GM18858 (cell line): ENCODE measurements around the gene EML1.

Experiments
- ATAC-seq: cut with Tn5 transposase; IDR thresholded peaks from one replicate; pipeline ENCODE4 v1.9.1; 2021; ENCODE audit not compliant: unreplicated experiment

EML1 gene

GRCh38 chr14:99802301-99803105 lies 9.3 kb downstream of the EML1 start:
- ATAC-seq: no peak

DNA sequence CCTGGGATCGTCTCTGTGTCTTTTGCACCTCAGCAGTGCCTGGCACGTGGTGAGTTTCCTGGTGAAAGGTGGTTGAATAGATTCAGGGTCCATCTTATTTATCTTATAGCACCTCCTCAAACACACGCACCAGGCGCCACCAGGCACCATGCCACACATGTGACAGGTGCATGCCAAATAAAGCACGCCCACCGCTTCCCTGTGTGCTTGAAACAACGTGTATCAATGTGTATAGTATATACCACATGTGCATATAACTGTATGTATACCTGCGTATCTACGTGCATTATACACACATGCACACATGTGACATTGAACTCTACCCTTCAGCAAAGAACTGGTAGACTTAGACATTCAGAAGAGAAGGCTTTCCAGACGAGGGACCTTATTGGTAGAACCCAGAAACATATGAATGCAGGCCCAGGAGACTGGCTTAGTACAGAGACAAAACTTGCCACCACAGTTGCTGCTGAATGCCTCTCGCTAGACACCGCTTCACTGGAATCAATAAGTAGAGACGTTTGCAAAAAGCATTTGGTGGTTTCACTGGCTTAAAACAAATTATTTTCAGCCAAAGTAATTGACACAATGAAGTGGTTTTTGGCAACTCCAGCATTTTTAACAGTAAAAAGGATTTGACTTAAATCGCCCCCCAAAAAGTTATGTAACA lies 10.0 kb downstream of the EML1 start:
- ATAC-seq: no peak

DNA sequence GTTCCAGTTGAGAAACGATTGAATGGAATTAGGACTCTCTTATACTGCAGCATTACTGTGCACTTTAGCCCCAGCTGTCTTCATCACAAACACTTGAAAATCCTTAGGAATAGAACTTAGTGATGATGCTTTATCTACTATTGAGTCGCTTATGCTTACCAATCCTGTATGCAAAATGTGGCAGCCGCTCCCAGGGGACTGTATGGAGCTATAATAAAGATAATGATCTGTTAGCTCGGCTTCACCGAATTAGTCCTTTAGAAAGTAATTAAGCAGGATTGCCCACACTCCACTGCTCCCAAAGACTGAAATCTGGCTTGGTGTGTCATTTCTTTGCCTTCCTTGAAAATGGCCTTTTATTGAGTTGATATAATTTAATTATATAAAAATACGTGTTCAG lies 10.6 kb downstream of the EML1 start:
- no peak for ATAC-seq

DNA sequence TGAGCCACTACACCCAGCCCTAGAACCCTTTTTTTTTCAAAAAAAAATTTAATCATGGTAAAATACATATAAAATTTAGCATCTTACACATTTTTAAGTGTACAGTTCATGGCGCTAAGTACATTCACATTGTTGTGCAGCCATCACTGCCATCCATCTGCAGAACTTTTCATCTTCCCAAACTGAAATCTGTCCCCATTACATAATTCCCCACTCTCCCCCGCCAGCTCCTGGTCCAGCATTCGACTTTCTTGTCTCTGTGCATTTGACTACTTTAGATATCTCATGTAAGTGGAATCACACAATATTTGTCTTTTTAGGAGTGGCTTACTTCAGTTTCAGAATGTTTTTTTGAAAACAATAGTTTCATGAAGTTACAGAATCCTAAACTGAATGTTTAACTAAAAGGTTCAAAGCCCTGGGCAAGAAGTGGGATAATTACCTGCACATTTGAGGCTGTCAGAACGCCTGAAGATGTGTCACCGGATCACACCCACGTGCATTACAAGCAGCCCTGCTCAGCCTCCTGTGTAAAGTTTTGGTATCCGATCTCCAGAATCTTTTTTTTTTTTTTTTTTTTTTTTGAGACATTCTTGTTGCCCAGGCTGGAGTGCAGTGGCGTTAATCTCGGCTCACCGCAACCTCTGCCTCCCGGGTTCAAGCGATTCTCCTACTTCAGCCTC lies 12.7 kb downstream of the EML1 start:
- ATAC-seq: no peak

GRCh38 chr14:99806836-99807235 lies 13.6 kb downstream of the EML1 start:
- ATAC-seq: no peak

- ATAC-seq: no peak
Measured at GRCh38 chr14:99807413-99808153, 14.4 kb downstream of the EML1 start.

DNA sequence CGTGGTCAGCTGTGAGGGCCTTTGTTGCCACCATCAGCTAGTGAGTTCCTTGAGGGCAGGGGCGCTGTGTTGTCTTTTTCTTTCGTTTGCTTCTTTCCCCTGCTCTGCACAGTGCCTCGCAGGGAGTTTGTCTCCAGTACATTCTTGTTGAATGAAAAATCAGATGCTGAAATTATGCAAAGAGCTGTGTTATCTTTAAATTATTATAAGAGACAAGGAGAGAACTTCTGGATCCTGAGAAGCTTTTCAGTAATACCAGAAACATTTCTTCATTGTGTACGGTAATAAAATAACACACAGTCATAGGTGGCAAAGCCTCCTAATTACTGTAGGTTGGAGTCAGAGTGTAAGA lies 14.9 kb downstream of the EML1 start:
- no peak for ATAC-seq

DNA sequence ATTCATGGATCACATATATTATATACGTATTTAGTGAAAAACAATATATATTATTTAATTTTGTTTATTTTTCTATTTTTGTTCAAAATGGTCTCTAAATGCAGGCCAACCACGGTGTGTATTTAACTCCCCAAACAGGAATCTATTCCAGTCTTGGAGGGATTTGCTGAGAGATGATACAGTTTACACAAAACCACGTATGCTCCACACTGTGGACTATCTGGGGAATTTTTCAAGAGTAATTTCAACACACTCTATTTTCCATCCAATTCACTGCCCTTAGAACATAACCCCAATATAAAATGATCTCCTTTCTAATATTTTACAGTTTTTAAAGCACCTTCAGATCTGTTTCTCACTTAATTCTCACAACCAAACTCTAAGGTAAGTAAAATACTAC lies 15.3 kb downstream of the EML1 start:
- ATAC-seq: no peak

DNA sequence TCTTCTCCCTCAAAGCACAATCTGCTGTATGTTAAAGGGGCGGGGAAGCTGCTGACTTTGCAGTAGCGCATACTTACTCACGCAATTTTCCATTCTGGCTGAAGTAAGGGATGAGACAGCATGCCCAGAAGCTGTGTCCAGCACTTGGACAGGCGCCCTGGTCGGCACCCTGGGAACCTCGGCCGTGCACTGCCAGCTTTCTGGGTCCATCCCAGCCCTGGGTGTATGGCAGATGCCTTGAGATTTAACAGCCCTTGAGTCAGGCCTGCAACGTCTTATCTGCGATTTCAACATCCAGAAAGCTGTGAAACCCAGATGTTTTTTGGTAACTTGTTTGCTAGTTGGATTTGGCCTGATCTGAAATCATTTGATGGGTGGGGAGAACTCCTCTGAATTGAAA lies 16.1 kb downstream of the EML1 start:
- ATAC-seq: no peak

DNA sequence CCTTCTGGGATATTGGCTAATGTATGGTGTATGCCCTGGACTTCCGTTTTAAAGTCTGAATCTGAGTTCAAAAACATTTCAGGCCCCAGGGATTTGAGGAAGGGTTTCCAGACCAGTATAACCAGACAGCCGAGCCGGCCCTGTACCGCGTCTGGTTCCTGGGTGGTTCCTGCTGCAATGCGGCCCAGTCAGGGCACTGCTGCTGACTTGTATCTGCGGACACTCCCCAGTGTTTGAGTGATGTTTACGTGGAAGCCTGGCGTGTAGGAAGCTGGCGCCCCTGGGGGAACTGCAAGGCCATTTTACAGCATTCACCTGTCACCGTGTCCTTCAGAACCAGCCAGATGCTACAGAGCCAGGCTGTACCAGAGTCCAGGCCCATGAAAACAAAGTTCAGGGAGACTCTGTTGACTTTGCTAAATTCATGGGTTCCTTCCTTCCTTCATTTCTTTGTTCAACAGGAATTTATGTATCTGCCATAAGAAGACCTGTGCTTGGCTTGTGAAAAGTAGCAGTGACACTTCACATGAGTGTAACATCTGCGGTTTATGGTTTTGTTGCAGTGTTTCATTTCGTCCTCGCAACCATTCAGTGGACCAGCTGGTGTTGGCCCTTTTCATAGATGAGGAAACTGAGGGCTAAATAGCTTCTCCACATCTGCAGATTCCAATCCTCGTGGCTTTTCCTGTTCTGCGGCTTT lies 16.8 kb downstream of the EML1 start:
- ATAC-seq: no peak

DNA sequence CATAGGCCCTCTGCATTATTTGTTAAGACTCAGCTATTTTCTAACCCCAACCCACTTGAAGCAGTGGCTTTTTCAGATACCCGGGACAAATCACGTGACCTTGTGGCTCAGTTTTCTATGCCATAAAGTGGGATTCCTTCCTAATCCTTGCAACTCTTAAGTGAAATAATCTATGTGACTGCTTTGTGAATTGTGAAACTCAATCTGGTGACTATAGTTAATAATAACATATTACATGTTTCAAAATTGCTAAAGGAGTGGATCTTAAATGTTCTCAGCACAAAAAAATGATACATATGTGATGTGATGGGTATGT lies 17.3 kb downstream of the EML1 start:
- no peak for ATAC-seq

DNA sequence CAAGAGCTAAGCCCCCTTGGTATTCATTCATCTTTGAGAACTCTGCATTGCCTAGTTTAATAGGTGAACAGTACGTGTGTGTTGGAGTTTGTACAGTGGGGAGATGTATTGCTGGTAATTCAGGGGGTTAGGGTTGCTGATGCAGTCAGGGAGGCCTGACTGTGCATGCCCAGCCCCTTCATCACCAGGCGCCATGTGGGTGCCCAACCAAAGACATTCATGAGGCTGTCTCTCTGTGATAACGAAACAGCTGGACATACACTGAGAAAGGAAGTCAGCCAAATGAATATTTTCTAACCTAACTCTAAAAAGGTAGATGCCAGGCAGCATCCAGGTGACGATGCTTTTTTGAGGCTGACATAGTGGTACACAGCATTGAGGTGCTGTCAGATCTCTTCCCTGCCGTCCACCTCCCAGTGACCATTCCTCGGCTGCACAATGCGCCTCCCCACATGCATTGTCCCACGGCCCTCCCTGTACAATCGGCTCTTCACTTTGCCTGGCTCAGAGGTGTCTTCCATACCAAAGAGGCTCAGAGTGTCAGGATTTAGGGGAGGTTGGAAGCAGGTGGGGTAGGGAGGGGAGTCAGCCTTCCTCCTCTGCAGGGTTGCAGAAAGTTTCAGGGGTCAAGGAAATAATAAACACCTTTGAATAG lies 19.0 kb downstream of the EML1 start:
- no peak for ATAC-seq

- no peak for ATAC-seq
Measured at GRCh38 chr14:99812892-99813291, 19.7 kb downstream of the EML1 start.

GRCh38 chr14:99815696-99816095 lies 22.5 kb downstream of the EML1 start:
- no peak for ATAC-seq

DNA sequence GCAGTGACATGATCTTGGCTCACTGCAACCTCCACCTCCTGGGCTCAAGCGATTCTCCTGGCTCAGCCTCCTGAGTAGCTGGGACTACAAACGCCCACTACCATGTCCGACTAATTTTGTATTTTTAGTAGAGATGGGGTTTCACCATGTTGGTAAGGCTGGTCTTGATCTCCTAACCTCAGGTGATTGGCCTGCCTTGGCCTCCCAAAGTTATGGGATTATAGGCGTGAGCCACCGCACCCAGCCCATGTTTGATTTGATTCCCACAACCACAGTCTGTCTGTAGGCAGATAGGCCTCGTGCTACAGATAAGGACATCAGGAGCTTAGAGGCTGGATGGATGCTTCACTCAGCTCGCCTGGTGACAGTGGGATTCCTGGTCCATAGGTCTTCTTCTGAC lies 23.0 kb downstream of the EML1 start:
- no peak for ATAC-seq

DNA sequence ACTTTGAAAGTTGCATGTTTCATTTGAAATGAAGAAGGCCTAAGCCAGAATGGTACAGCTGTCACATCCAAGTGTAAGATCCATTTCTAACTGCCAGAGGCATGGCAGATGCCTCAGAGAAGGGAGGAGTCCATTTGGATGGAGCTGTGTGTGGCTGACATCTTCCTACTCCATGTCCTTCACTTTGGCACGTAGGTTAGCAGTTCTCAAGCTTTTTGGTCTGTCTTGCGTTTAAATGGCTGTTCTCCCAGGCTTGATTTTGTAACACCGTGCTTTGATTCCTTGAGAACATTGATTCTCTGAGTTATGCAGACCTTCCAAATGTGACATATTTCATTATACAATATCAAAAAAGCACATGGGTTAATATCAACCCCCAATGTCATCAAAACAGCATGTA lies 23.4 kb downstream of the EML1 start:
- ATAC-seq: no peak

GRCh38 chr14:99817331-99817730 lies 24.1 kb downstream of the EML1 start:
- no peak for ATAC-seq

GRCh38 chr14:99818503-99819036 lies 25.4 kb downstream of the EML1 start:
- ATAC-seq: no peak

- ATAC-seq: no peak
Measured at GRCh38 chr14:99819514-99819913, 26.3 kb downstream of the EML1 start.

- no peak for ATAC-seq
Measured at GRCh38 chr14:99820702-99821331, 27.6 kb downstream of the EML1 start.
